SU-DHL-6 (cell line): Measurements from ENCODE around the gene ASTN2.

Experiments used
- H2AFZ ChIP-seq: fragments of 200-600 bp; sonication (generic); 2 replicates; pipeline ENCODE4 v1.6.1; 2014; ENCODE audit warnings: low read depth, mild to moderate bottlenecking, moderate library complexity, mixed read lengths, antibody characterized with exemption, low read length; ENCODE audit not compliant: severe bottlenecking
- H3F3A ChIP-seq: fragments of 200-600 bp; shearing (Covaris generic); 2 replicates; pipeline ENCODE4 v1.6.0; 2016; ENCODE audit warnings: antibody characterized with exemption, mild to moderate bottlenecking; ENCODE audit not compliant: insufficient read depth
- H3K27ac ChIP-seq: fragments of 200-600 bp; sonication (generic); 2 replicates; pipeline ENCODE4 v1.5.1; 2016; ENCODE audit warnings: low read depth, mild to moderate bottlenecking, low read length, moderate library complexity, mixed read lengths
- H3K27me3 ChIP-seq: fragments of 200-600 bp; sonication (generic), shearing (Covaris generic); 2 replicates; pipeline ENCODE4 v1.6.0; 2014; ENCODE audit warnings: mild to moderate bottlenecking, low read length
- H3K36me3 ChIP-seq: fragments of 200-600 bp; sonication (generic); 2 replicates; pipeline ENCODE4 v1.6.1; 2014; ENCODE audit warnings: mild to moderate bottlenecking, low read length, mixed read lengths
- H3K4me2 ChIP-seq: fragments of 300-600, 200-600 bp; shearing (Covaris generic), sonication (generic); 2 replicates; pipeline ENCODE4 v1.6.0; 2014; ENCODE audit warnings: low read length, low read depth, mild to moderate bottlenecking; ENCODE audit not compliant: poor library complexity, severe bottlenecking
- H3K4me3 ChIP-seq: fragments of 200-600 bp; sonication (generic); 2 replicates; pipeline ENCODE4 v1.5.1; 2014; ENCODE audit warnings: antibody characterized with exemption, low read length, mild to moderate bottlenecking, mixed read lengths; ENCODE audit not compliant: insufficient read depth, poor library complexity, severe bottlenecking
- H3K79me2 ChIP-seq: fragments of 200-600 bp; sonication (generic); 2 replicates; pipeline ENCODE4 v1.6.1; 2014; ENCODE audit warnings: mild to moderate bottlenecking, low read length, moderate library complexity; ENCODE audit not compliant: insufficient read depth
- H3K9ac ChIP-seq: fragments of 200-600 bp; sonication (generic); 2 replicates; pipeline ENCODE4 v1.7.0; 2014; ENCODE audit warnings: mild to moderate bottlenecking, low read length
- H3K9me2 ChIP-seq: fragments of 200-600 bp; sonication (generic); replicated peaks from 2 replicates; pipeline ENCODE4 v1.6.1; 2014; ENCODE audit warnings: low read length; ENCODE audit not compliant: insufficient read depth
- H3K9me3 ChIP-seq: fragments of 200-600 bp; sonication (generic); 2 replicates; pipeline ENCODE4 v1.6.1; 2014; ENCODE audit warnings: low read length, mixed read lengths; ENCODE audit not compliant: insufficient read depth
- H4K20me1 ChIP-seq: fragments of 200-600 bp; sonication (generic); 2 replicates; pipeline ENCODE4 v1.6.1; 2014; ENCODE audit warnings: low read depth, mild to moderate bottlenecking, antibody characterized with exemption, low read length, moderate library complexity, mixed read lengths
- EZH2phosphoT487 ChIP-seq: fragments of 200-600 bp; sonication (generic), shearing (Covaris generic); conservative IDR thresholded peaks from 2 replicates; pipeline ENCODE4 v1.6.1; 2018; ENCODE audit warnings: mild to moderate bottlenecking, antibody characterized with exemption, low read length, moderate library complexity, mixed read lengths
- TF ChIP-seq, protein P1 (sequence below): fragments of 200-600 bp; sonication (generic); IDR thresholded peaks from one replicate; pipeline ENCODE4 v1.5.1; 2017; ENCODE audit warnings: antibody characterized with exemption, mild to moderate bottlenecking, low read length, moderate library complexity; ENCODE audit not compliant: insufficient read depth, poor library complexity, severe bottlenecking

Gene ASTN2

DNA sequence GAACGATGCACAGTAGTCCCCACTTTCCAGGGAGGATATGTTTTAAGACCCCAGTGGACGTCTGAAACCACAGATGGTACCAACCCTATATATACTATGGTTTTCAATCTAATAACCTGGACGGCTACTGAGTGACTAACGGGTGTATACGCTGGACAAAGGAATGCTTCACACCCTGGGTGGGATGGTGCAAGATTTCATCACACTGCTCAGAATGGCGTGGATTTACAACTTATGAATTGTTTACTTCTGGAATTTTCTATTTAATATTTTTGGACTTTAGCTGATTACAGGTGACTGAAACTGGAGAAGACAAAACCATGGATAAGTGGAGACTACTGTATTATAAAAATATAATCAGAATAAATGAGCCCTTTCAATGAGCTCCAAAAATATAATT lies 875.3 kb downstream of the ASTN2 start:
- H3K9me3 ChIP-seq, result no peaks in the 10 kb centered on the region
- H4K20me1 ChIP-seq, result no peaks in the 10 kb centered on the region
- H2AFZ ChIP-seq, result no peak overlapping the region
- H3K79me2 ChIP-seq, result no peaks in the 10 kb centered on the region
- H3K9me2 ChIP-seq, result no peaks in the 10 kb centered on the region
- H3K4me3 ChIP-seq, result no peak overlapping the region
- H3K27me3 ChIP-seq, result no peaks in the 10 kb centered on the region
- H3K9ac ChIP-seq, result no peak overlapping the region
- TF ChIP-seq, protein P1, sequence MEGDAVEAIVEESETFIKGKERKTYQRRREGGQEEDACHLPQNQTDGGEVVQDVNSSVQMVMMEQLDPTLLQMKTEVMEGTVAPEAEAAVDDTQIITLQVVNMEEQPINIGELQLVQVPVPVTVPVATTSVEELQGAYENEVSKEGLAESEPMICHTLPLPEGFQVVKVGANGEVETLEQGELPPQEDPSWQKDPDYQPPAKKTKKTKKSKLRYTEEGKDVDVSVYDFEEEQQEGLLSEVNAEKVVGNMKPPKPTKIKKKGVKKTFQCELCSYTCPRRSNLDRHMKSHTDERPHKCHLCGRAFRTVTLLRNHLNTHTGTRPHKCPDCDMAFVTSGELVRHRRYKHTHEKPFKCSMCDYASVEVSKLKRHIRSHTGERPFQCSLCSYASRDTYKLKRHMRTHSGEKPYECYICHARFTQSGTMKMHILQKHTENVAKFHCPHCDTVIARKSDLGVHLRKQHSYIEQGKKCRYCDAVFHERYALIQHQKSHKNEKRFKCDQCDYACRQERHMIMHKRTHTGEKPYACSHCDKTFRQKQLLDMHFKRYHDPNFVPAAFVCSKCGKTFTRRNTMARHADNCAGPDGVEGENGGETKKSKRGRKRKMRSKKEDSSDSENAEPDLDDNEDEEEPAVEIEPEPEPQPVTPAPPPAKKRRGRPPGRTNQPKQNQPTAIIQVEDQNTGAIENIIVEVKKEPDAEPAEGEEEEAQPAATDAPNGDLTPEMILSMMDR, result no peak
- TF ChIP-seq EZH2phosphoT487, result no peak
- H3F3A ChIP-seq, result no peaks in the 10 kb centered on the region
- H3K36me3 ChIP-seq, result no peaks in the 10 kb centered on the region
- H3K27ac ChIP-seq, result no peak overlapping the region
- no peak overlapping the region for H3K4me2 ChIP-seq

DNA sequence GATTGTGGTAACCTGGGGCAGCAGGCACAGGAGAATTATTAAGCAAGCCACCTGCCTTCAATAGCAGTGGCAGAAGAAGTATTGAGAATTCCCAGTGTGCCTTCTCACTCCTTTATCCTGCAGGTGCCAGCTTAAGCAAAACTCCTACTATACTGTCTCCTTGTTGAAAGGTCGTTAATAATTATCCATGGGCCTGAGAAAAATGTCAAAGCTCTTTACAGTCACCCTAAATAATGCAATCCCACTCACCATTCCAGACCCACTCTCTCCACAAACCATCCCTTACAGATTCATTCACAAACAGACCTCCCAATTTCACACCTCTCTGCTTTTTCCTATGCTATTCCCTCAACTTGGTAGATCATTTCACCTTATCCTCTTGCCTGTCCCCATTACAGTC lies 889.2 kb downstream of the ASTN2 start:
- no peaks in the 10 kb centered on the region for H4K20me1 ChIP-seq
- H3K27ac ChIP-seq, result no peak overlapping the region
- H3K4me2 ChIP-seq, result no peak overlapping the region

DNA sequence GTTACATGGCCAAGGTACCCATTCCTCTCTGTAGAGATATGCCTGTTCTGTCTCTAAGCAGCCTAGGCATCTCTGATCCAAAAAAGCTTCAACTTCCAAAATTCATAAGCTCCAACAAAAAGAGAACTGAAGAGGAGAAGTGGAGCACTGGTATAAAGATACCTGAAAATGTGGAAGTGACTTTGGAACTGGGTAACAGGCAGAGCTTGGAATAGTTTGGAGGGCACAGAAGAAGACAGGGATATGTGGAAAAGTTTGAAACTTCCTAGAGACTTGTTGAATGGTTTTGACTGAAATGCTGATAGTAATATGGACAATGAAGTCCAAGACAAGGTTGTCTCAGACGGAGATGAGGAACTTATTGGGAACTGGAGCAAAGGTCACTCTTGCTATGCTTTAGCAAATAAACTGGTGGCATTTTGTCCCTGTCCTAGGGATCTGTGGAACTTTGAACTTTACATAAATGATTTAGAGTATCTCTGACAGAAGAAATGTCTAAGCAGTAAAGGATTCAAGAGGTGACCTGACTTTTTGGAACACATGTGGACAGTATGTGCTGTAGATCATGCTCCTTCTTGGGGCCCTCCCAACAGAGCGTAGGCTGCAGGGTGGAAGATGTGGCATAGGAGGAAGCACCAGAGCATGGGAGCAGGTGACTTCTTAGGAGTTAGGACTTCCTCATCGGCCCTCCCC lies 889.9 kb downstream of the ASTN2 start:
- no peak overlapping the region for H3K4me2 ChIP-seq
- H3K9ac ChIP-seq, result no peak overlapping the region
- H3K4me3 ChIP-seq, result no peak overlapping the region
- no peaks in the 10 kb centered on the region for H3K9me3 ChIP-seq
- H4K20me1 ChIP-seq, result no peaks in the 10 kb centered on the region
- no peak overlapping the region for H3K27ac ChIP-seq
- H3K36me3 ChIP-seq, result no peaks in the 10 kb centered on the region
- no peak overlapping the region for H2AFZ ChIP-seq
- H3F3A ChIP-seq, result no peaks in the 10 kb centered on the region
- H3K9me2 ChIP-seq, result no peaks in the 10 kb centered on the region
- H3K27me3 ChIP-seq, result no peaks in the 10 kb centered on the region
- TF ChIP-seq, protein P1, result no peak
- no peak for TF ChIP-seq EZH2phosphoT487
- H3K79me2 ChIP-seq, result no peaks in the 10 kb centered on the region

More for the DNA sequence above, 889.2 kb downstream of the ASTN2 start:
- Histone ChIP-seq H3K79me2 (no peaks in the 10 kb centered on the region), H2AFZ (no peak overlapping the region), H3K27me3 (no peaks in the 10 kb centered on the region), H3K9me2 (no peaks in the 10 kb centered on the region), H3K36me3 (no peaks in the 10 kb centered on the region), H3K9ac (no peak overlapping the region), H3K4me3 (no peak overlapping the region), H3F3A (no peaks in the 10 kb centered on the region), H3K9me3 (no peaks in the 10 kb centered on the region)
- TF ChIP-seq, protein P1, result no peak
- no peak for TF ChIP-seq EZH2phosphoT487
